ENCODE data around the gene ESCO1. TPM values are rescaled to one million over a fixed set of nuclear protein-coding genes. Genes with fewer than 3 reads are reported as not detected.

The ESCO1 gene
- total RNA-seq, 1 experiment from 2014 or later, result 10.8 TPM

GRCh38 chr18:21513741-21514140 is 86.8 kb downstream of the ESCO1 start:
- Histone ChIP-seq H3K4me2 (no peak overlapping the region), H3K9me2 (ENCODE audit: insufficient read depth) (no peaks in the 10 kb centered on the region), H2AFZ (no peak overlapping the region), H3K27me3 (ENCODE audit: insufficient read depth, low read depth) (no peaks in the 10 kb centered on the region), H3K27ac (no peak overlapping the region), H3K36me3 (ENCODE audit: low read depth) (0 out of 2 replicates have a peak, but pooled peaks cover 3% of the 10 kb centered on the region), H3F3A (ENCODE audit: insufficient read depth, low read depth) (no peaks in the 10 kb centered on the region), H3K4me1 (replicated peaks; ENCODE audit: insufficient read depth) (no peaks in the 10 kb centered on the region), H4K20me1 (ENCODE audit: insufficient read depth) (no peaks in the 10 kb centered on the region), H3K4me3 (no peak overlapping the region), H3K9me3 (ENCODE audit: insufficient read depth, low read depth) (no peaks in the 10 kb centered on the region), H3K79me2 (ENCODE audit: low read depth) (no peaks in the 10 kb centered on the region)
- CTCF ChIA-PET, result no interaction called here
- intact Hi-C loops (cut with micrococcal nuclease; ENCODE audit: unreplicated experiment), result no loop called here
- BruUV-seq (replicated peaks), result no TSS peak
- DNase-seq, result no peak
- TF ChIP-seq EZH2 (IDR thresholded peaks at IDR 0.05; ENCODE audit: low read depth) (no peak), CTCF (conservative IDR thresholded peaks at IDR 0.05) (no peak)
- POLR2A ChIA-PET (ENCODE audit: unreplicated experiment), result no interaction called here

GRCh38 chr18:21513292-21513691 is 87.2 kb downstream of the ESCO1 start:
- H3K4me1 ChIP-seq (replicated peaks; ENCODE audit: insufficient read depth), result no peaks in the 10 kb centered on the region
- DNase-seq, result no peak
- no peaks in the 10 kb centered on the region for H3F3A ChIP-seq (ENCODE audit: insufficient read depth, low read depth)
- no peaks in the 10 kb centered on the region for H3K27me3 ChIP-seq (ENCODE audit: insufficient read depth, low read depth)
- H3K9me2 ChIP-seq (ENCODE audit: insufficient read depth), result no peaks in the 10 kb centered on the region
- H3K4me2 ChIP-seq, result no peak overlapping the region
- intact Hi-C loops (cut with micrococcal nuclease; ENCODE audit: unreplicated experiment), result no loop called here
- H4K20me1 ChIP-seq (ENCODE audit: insufficient read depth), result no peaks in the 10 kb centered on the region
- ChIA-PET POLR2A (ENCODE audit: unreplicated experiment) (no interaction called here), CTCF (no interaction called here)
- no peaks in the 10 kb centered on the region for H3K9me3 ChIP-seq (ENCODE audit: insufficient read depth, low read depth)
- 0 out of 2 replicates have a peak, but pooled peaks cover 3% of the 10 kb centered on the region for H3K36me3 ChIP-seq (ENCODE audit: low read depth)
- TF ChIP-seq CTCF (conservative IDR thresholded peaks at IDR 0.05), result no peak
- no peak for TF ChIP-seq EZH2 (IDR thresholded peaks at IDR 0.05; ENCODE audit: low read depth)
- H3K4me3 ChIP-seq, result no peak overlapping the region
- no peak overlapping the region for H2AFZ ChIP-seq
- no TSS peak for BruUV-seq (replicated peaks)
- H3K27ac ChIP-seq, result no peak overlapping the region
- H3K79me2 ChIP-seq (ENCODE audit: low read depth), result no peaks in the 10 kb centered on the region

DNA sequence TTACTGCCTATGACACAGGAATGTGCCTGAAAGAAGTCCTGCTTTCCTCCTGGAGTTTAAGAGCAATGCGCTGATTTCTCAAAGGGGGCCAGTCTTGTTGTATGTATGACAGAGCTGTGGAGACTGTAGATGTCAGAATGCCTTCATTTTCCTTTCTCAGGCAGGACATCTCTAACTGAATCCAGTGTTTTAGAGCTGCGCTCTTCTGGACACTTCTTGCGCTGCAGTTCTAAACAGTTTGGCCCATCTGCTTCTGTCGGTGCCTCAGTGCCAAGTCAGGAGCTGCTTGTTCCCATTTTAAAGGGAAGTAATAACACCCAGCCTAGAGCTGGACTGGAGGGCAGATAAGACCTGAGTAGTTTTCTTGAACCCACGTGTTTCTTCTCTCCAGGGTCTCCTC is 91.4 kb downstream of the ESCO1 start:
- H2AFZ ChIP-seq, result no peak overlapping the region
- H4K20me1 ChIP-seq (ENCODE audit: insufficient read depth), result no peaks in the 10 kb centered on the region
- ChIA-PET CTCF (interaction anchor here (0.6 kb wide), 1 partner anchor 92 kb away, joined by 9 read pairs; no protein-coding TSS in a partner anchor), POLR2A (ENCODE audit: unreplicated experiment) (no interaction called here)
- BruUV-seq (replicated peaks), result no TSS peak
- no peaks in the 10 kb centered on the region for H3K27me3 ChIP-seq (ENCODE audit: insufficient read depth, low read depth)
- H3K9me2 ChIP-seq (ENCODE audit: insufficient read depth), result no peaks in the 10 kb centered on the region
- H3K4me3 ChIP-seq, result no peak overlapping the region
- intact Hi-C loops (cut with micrococcal nuclease; ENCODE audit: unreplicated experiment), result loop anchor here (5.0 kb wide), 1 partner anchor 312 kb away; no protein-coding TSS in a partner anchor
- 0 out of 2 replicates have a peak, but pooled peaks cover 3% of the 10 kb centered on the region for H3K36me3 ChIP-seq (ENCODE audit: low read depth)
- no peaks in the 10 kb centered on the region for H3K79me2 ChIP-seq (ENCODE audit: low read depth)
- no peaks in the 10 kb centered on the region for H3K9me3 ChIP-seq (ENCODE audit: insufficient read depth, low read depth)
- H3K4me2 ChIP-seq, result no peak overlapping the region
- no peaks in the 10 kb centered on the region for H3K4me1 ChIP-seq (replicated peaks; ENCODE audit: insufficient read depth)
- no peaks in the 10 kb centered on the region for H3F3A ChIP-seq (ENCODE audit: insufficient read depth, low read depth)
- no peak overlapping the region for H3K27ac ChIP-seq
- DNase-seq, result no peak
- TF ChIP-seq EZH2 (IDR thresholded peaks at IDR 0.05; ENCODE audit: low read depth), result no peak
- TF ChIP-seq CTCF (conservative IDR thresholded peaks at IDR 0.05), result no peak

Data from PC-9 (cell line).